Measurements from ENCODE around the gene NAALADL2. TPM values are rescaled to one million over a fixed set of nuclear protein-coding genes. Genes with fewer than 3 reads are reported as not detected.

The NAALADL2 gene
- total RNA-seq, 1 donor: 23.5 TPM

GRCh38 chr3:175192536-175192935 is 333.4 kb downstream of the NAALADL2 start:
- H3K4me2 ChIP-seq (ENCODE audit: insufficient read depth, low read length): no peak overlapping the region
- no peaks in the 10 kb centered on the region for H3K27me3 ChIP-seq (ENCODE audit: insufficient read depth, low read length)
- H2AFZ ChIP-seq (ENCODE audit: low read length): no peak overlapping the region
- no peak overlapping the region for H3K27ac ChIP-seq (ENCODE audit: low read depth, low read length)
- H3K4me3 ChIP-seq (ENCODE audit: insufficient read depth, low read length): no peak overlapping the region
- no peak for DNase-seq (ENCODE audit: insufficient read length, low spot score, missing footprints)
- no peak for TF ChIP-seq CTCF (IDR thresholded peaks at IDR 0.05; ENCODE audit: extremely low read depth, low read depth, low read length)
- no peaks in the 10 kb centered on the region for H3K36me3 ChIP-seq (ENCODE audit: insufficient read depth, low read length)
- H3K79me2 ChIP-seq (ENCODE audit: insufficient read depth, low read length): no peaks in the 10 kb centered on the region
- no peaks in the 10 kb centered on the region for H3K9me3 ChIP-seq (ENCODE audit: low read depth, low read length)
- peaks cover 4% of the 10 kb centered on the region for H3K4me1 ChIP-seq (ENCODE audit: insufficient read depth, low read length)
- H4K20me1 ChIP-seq (ENCODE audit: insufficient read depth, low read length): no peaks in the 10 kb centered on the region

- Histone ChIP-seq H3K27ac (ENCODE audit: low read depth, low read length) (no peak overlapping the region), H3K4me3 (ENCODE audit: insufficient read depth, low read length) (no peak overlapping the region), H4K20me1 (ENCODE audit: insufficient read depth, low read length) (no peaks in the 10 kb centered on the region), H3K4me2 (ENCODE audit: insufficient read depth, low read length) (no peak overlapping the region), H3K36me3 (ENCODE audit: insufficient read depth, low read length) (no peaks in the 10 kb centered on the region), H3K27me3 (ENCODE audit: insufficient read depth, low read length) (no peaks in the 10 kb centered on the region), H3K79me2 (ENCODE audit: insufficient read depth, low read length) (no peaks in the 10 kb centered on the region), H3K4me1 (ENCODE audit: insufficient read depth, low read length) (peaks cover 4% of the 10 kb centered on the region), H2AFZ (ENCODE audit: low read length) (no peak overlapping the region), H3K9me3 (ENCODE audit: low read depth, low read length) (no peaks in the 10 kb centered on the region)
- peak; percentile 81 for DNase-seq (ENCODE audit: insufficient read length, low spot score, missing footprints)
- TF ChIP-seq CTCF (IDR thresholded peaks at IDR 0.05; ENCODE audit: extremely low read depth, low read depth, low read length): no peak
Measured at GRCh38 chr3:175193815-175194518, 334.8 kb downstream of the NAALADL2 start.

GRCh38 chr3:175198991-175199783 is 340.1 kb downstream of the NAALADL2 start:
- Histone ChIP-seq H3K4me3 (ENCODE audit: insufficient read depth, low read length) (no peak overlapping the region), H3K36me3 (ENCODE audit: insufficient read depth, low read length) (no peaks in the 10 kb centered on the region), H3K79me2 (ENCODE audit: insufficient read depth, low read length) (no peaks in the 10 kb centered on the region), H3K9me3 (ENCODE audit: low read depth, low read length) (no peaks in the 10 kb centered on the region), H4K20me1 (ENCODE audit: insufficient read depth, low read length) (no peaks in the 10 kb centered on the region), H3K27ac (ENCODE audit: low read depth, low read length) (no peak overlapping the region), H3K27me3 (ENCODE audit: insufficient read depth, low read length) (no peaks in the 10 kb centered on the region), H3K4me2 (ENCODE audit: insufficient read depth, low read length) (no peak overlapping the region), H3K4me1 (ENCODE audit: insufficient read depth, low read length) (peaks cover 2% of the 10 kb centered on the region), H2AFZ (ENCODE audit: low read length) (no peak overlapping the region)
- DNase-seq (ENCODE audit: insufficient read length, low spot score, missing footprints): no peak
- no peak for TF ChIP-seq CTCF (IDR thresholded peaks at IDR 0.05; ENCODE audit: extremely low read depth, low read depth, low read length)

GRCh38 chr3:175199961-175200360 is 340.8 kb downstream of the NAALADL2 start:
- Histone ChIP-seq H3K9me3 (ENCODE audit: low read depth, low read length) (no peaks in the 10 kb centered on the region), H4K20me1 (ENCODE audit: insufficient read depth, low read length) (no peaks in the 10 kb centered on the region), H3K27me3 (ENCODE audit: insufficient read depth, low read length) (no peaks in the 10 kb centered on the region), H3K36me3 (ENCODE audit: insufficient read depth, low read length) (no peaks in the 10 kb centered on the region), H2AFZ (ENCODE audit: low read length) (no peak overlapping the region), H3K4me1 (ENCODE audit: insufficient read depth, low read length) (no peaks in the 10 kb centered on the region), H3K27ac (ENCODE audit: low read depth, low read length) (no peak overlapping the region), H3K79me2 (ENCODE audit: insufficient read depth, low read length) (no peaks in the 10 kb centered on the region), H3K4me2 (ENCODE audit: insufficient read depth, low read length) (no peak overlapping the region), H3K4me3 (ENCODE audit: insufficient read depth, low read length) (no peak overlapping the region)
- no peak for DNase-seq (ENCODE audit: insufficient read length, low spot score, missing footprints)
- no peak for TF ChIP-seq CTCF (IDR thresholded peaks at IDR 0.05; ENCODE audit: extremely low read depth, low read depth, low read length)

Data from osteoblast (primary cell).